Epithelial cell of esophagus (primary cell): ENCODE results near the gene SLC22A4.
A peak's percentile ranks its signal among the peaks of the same experiment; 100 is the strongest.

Source experiments
- DNase-seq: peaks from one replicate; pipeline ENCODE4 v3.0.0; 2010; ENCODE audit warnings: low read depth
- H3K4me3 ChIP-seq: 2 replicates; pipeline ENCODE4 v1.5.1; 2011; ENCODE audit warnings: mild to moderate bottlenecking, low read length, control low read depth
- CTCF ChIP-seq: IDR thresholded peaks from 2 replicates; pipeline ENCODE4 v1.5.1; 2011; ENCODE audit warnings: low read depth, mild to moderate bottlenecking, low read length, control low read depth, inconsistent platforms; ENCODE audit not compliant: insufficient read depth; ENCODE audit errors: missing control alignments

Gene SLC22A4

GRCh38 chr5:132262882-132263547, 31.2 kb upstream of the SLC22A4 start:
- H3K4me3 ChIP-seq, result no peak overlapping the region
- no peak for DNase-seq
- TF ChIP-seq CTCF, result no peak

- no peak for TF ChIP-seq CTCF
Observed at GRCh38 chr5:132263548-132264261, 30.5 kb upstream of the SLC22A4 start.

GRCh38 chr5:132264546-132265335, 29.5 kb upstream of the SLC22A4 start:
- no peak for TF ChIP-seq CTCF
- no peak for DNase-seq
- no peak overlapping the region for H3K4me3 ChIP-seq

More at GRCh38 chr5:132263548-132264261, 30.5 kb upstream of the SLC22A4 start:
- no peak overlapping the region for H3K4me3 ChIP-seq
- DNase-seq, result peak; percentile 47

- no peak overlapping the region for H3K4me3 ChIP-seq
- no peak for TF ChIP-seq CTCF
- DNase-seq, result peak; percentile 83
Observed at GRCh38 chr5:132265336-132266030, 28.7 kb upstream of the SLC22A4 start.

- no peak for DNase-seq
- no peak for TF ChIP-seq CTCF
- no peak overlapping the region for H3K4me3 ChIP-seq
Observed at GRCh38 chr5:132266031-132266835, 28.0 kb upstream of the SLC22A4 start.

- DNase-seq, result no peak
- no peak overlapping the region for H3K4me3 ChIP-seq
- no peak for TF ChIP-seq CTCF
Observed at GRCh38 chr5:132266836-132267160, 27.4 kb upstream of the SLC22A4 start.
